Neural crest cell (in vitro differentiated cells): ENCODE measurements around the gene OR14I1. TPM values are rescaled to one million over a fixed set of nuclear protein-coding genes. Genes with fewer than 3 reads are reported as not detected.

Experiments used
- total RNA-seq: library from RNA; stranded (reverse); gene quantifications from 2 replicates; pipeline ENCODE4 v1.2.1, GENCODE V29; 2021

Gene OR14I1
- total RNA-seq, 1 donor from 2014 or later: not detected

Other genes with a start within 250 kb of the OR14I1 start
- gene OR2T3, start 229.4 kb downstream of the OR14I1 start, total RNA-seq: not detected in 2 replicates
- not detected in 2 replicates for gene OR2T5, start 214.2 kb downstream of the OR14I1 start, total RNA-seq
- gene OR2G6, start 194.7 kb downstream of the OR14I1 start, total RNA-seq: not detected in 2 replicates
- not detected in 2 replicates for gene OR2T29, start 140.0 kb downstream of the OR14I1 start, total RNA-seq
- not detected in 2 replicates for gene OR2T34, start 128.0 kb downstream of the OR14I1 start, total RNA-seq
- not detected in 2 replicates for gene OR2T10, start 105.1 kb downstream of the OR14I1 start, total RNA-seq
- gene OR2T11, start 67.7 kb downstream of the OR14I1 start, total RNA-seq: not detected in 2 replicates
- not detected in 2 replicates for gene OR2T35, start 57.5 kb downstream of the OR14I1 start, total RNA-seq
- not detected in 2 replicates for gene OR2T27, start 47.2 kb downstream of the OR14I1 start, total RNA-seq
- gene LYPD8, start 53.0 kb upstream of the OR14I1 start, total RNA-seq: not detected in 2 replicates
- gene SH3BP5L, start 123.1 kb upstream of the OR14I1 start, total RNA-seq: 26.9 and 28.9 TPM in 2 replicates
- 44.4 and 46.8 TPM in 2 replicates for gene ZNF672, start 135.5 kb upstream of the OR14I1 start, total RNA-seq
- 72.5 and 72.8 TPM in 2 replicates for gene ZNF692, start 156.3 kb upstream of the OR14I1 start, total RNA-seq
- 9.7 and 10.8 TPM in 2 replicates for gene PGBD2, start 203.5 kb upstream of the OR14I1 start, total RNA-seq